ENCODE measurements around the gene ABLIM3. TPM values are rescaled to one million over a fixed set of nuclear protein-coding genes. Genes with fewer than 3 reads are reported as not detected.

Gene ABLIM3
- total RNA-seq, 4 donors from 2014 or later: 4.2 to 6.5 (median 4.7) TPM

DNA sequence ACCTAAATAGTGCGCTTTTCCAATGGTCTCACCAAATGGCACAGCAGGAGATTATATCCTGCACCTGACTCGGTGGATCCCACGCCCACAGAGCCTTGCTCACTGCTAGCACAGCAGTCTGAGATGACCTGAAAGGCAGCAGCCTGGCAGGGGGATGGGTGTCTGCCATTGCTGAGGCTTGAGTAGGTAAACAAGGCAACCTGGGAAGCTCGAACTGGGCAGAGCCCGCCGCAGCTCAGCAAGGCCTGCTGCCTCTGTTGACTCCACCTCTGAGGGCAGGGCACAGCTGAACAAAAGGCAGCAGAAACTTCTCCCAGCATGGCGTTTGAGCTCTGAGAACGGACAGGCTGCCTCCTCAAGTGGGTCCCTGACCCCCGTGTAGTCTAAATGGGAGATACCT is 18.1 kb upstream of the ABLIM3 start:
- intact Hi-C loops (cut with DNase I; ENCODE audit: low total_unique reads): loop anchor here (10.0 kb wide), 1 partner anchor 388 kb away; no protein-coding TSS in a partner anchor
- Histone ChIP-seq H3K27ac (no peak overlapping the region), H3K9me3 (no peaks in the 10 kb centered on the region), H3K4me3 (no peak overlapping the region), H3K36me3 (no peaks in the 10 kb centered on the region), H3K4me1 (no peaks in the 10 kb centered on the region), H3K27me3 (no peaks in the 10 kb centered on the region)
- TF ChIP-seq POLR2A (IDR thresholded peaks at IDR 0.05): no peak
- in situ Hi-C loops (cut with MboI; ENCODE audit: low pct_ligation_motif_present in 1 of 4, low pct_unique_long_range_greater_than_20kb in 1 of 4, low sequenced_read_pairs in 3 of 4): loop anchor here in 1 of 4 donors (25.0 kb wide), 1 partner anchor 386 kb away; no protein-coding TSS in a partner anchor
- WGBS, 2 donors (ENCODE audit: low coverage in 1 of 2): 68% methylated on average over 9 of the region's 9 CpGs; no CpG with 5 or more reads in 1 of the 2 donors
- no peak for DNase-seq

GRCh38 chr5:149125386-149125891 is 15.9 kb upstream of the ABLIM3 start:
- no peaks in the 10 kb centered on the region for H3K4me1 ChIP-seq
- no peaks in the 10 kb centered on the region for H3K36me3 ChIP-seq
- TF ChIP-seq CTCF (IDR thresholded peaks at IDR 0.05) (no peak), EP300 (IDR thresholded peaks at IDR 0.05; ENCODE audit: low read depth) (no peak), POLR2A (IDR thresholded peaks at IDR 0.05) (no peak), POLR2AphosphoS5 (IDR thresholded peaks at IDR 0.05) (no peak)
- intact Hi-C loops (cut with DNase I; ENCODE audit: low total_unique reads) (loop anchor here (10.0 kb wide), 1 partner anchor 391 kb away; no protein-coding TSS in a partner anchor), in situ Hi-C loops (cut with MboI; ENCODE audit: low pct_ligation_motif_present in 1 of 4, low pct_unique_long_range_greater_than_20kb in 1 of 4, low sequenced_read_pairs in 3 of 4) (loop anchor here in 2 of 4 donors (25.0 kb wide), 1 partner anchor 112 kb away; no protein-coding TSS in a partner anchor)
- no peak for DNase-seq
- no peaks in the 10 kb centered on the region for H3K27me3 ChIP-seq
- H3K4me3 ChIP-seq: no peak overlapping the region
- H3K27ac ChIP-seq: no peak overlapping the region
- H3K9me3 ChIP-seq: no peaks in the 10 kb centered on the region
- 50 to 52% methylated on average over 10 to 12 of the region's 12 CpGs for WGBS, 2 donors (ENCODE audit: low coverage in 1 of 2)

DNA sequence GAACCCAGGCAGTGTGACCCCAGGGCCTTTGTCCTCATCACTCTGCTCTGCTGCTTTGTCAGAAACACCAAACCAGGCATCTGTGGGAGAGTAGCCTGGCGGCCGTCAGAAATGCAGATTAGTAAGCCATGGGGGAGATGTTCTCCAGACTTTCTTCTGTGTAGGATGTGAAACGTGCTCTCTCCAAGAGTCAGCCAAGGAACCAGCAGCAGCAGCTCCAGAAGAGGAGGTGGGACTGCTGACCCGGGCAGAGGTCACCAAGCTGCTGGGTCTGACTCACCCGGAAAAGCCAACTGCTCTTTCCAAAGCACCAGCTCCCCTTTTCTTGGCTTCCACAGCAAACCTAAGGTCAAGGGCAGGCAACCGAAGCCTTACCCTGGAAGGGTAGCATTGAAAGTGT is 14.4 kb upstream of the ABLIM3 start:
- 70 to 87% methylated on average over 4 to 6 of the region's 6 CpGs for WGBS, 2 donors (ENCODE audit: low coverage in 1 of 2)
- no peak overlapping the region for H3K4me3 ChIP-seq
- H3K27me3 ChIP-seq: no peaks in the 10 kb centered on the region
- H3K27ac ChIP-seq: no peak overlapping the region
- H3K4me1 ChIP-seq: no peaks in the 10 kb centered on the region
- DNase-seq: no peak
- intact Hi-C loops (cut with DNase I; ENCODE audit: low total_unique reads): loop anchor here (10.0 kb wide), 1 partner anchor 392 kb away; no protein-coding TSS in a partner anchor
- TF ChIP-seq POLR2AphosphoS5 (IDR thresholded peaks at IDR 0.05) (no peak), EP300 (IDR thresholded peaks at IDR 0.05; ENCODE audit: low read depth) (no peak), CTCF (IDR thresholded peaks at IDR 0.05) (no peak), POLR2A (IDR thresholded peaks at IDR 0.05) (no peak)
- no peaks in the 10 kb centered on the region for H3K9me3 ChIP-seq
- in situ Hi-C loops (cut with MboI; ENCODE audit: low pct_ligation_motif_present in 1 of 4, low pct_unique_long_range_greater_than_20kb in 1 of 4, low sequenced_read_pairs in 3 of 4): loop anchor here in 2 of 4 donors (25.0 kb wide), 1 partner anchor 110 kb away; no protein-coding TSS in a partner anchor
- no peaks in the 10 kb centered on the region for H3K36me3 ChIP-seq

DNA sequence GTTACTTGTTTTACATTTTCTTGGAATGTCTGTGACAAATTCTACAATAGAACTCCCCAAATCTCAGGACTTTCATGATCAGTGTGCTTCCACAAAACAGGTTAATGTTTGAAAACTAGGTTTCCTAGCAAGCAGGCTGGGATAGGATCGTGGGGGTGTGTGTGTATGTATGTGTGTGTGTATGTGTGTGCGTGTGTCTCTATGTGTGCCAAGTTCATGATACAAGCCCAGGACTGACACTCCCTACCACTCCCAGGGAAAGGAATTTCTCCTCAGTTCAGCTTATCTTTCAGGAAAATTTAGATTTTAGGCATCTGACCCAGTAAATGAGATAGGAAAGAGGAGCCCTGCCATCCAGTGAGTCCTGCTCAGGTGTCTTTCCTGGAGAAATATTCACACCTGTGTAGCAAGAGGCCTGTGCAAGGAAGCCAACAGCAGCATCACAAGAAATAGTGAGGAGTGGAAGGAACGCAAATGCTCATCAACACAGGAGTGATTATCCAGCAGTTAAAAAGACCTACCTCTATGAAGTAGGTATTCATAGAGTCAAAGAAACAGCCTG is 13.8 kb upstream of the ABLIM3 start:
- whole genome bisulfite sequencing, 2 donors (ENCODE audit: low coverage in 1 of 2): 54 to 89% methylated on average over 1 to 3 of the region's 3 CpGs
- Histone ChIP-seq H3K27me3 (no peaks in the 10 kb centered on the region), H3K27ac (no peak overlapping the region), H3K36me3 (no peaks in the 10 kb centered on the region), H3K4me1 (no peaks in the 10 kb centered on the region), H3K4me3 (no peak overlapping the region), H3K9me3 (no peaks in the 10 kb centered on the region)
- in situ Hi-C loops (cut with MboI; ENCODE audit: low pct_ligation_motif_present in 1 of 4, low pct_unique_long_range_greater_than_20kb in 1 of 4, low sequenced_read_pairs in 3 of 4) (loop anchor here in 2 of 4 donors (25.0 kb wide), 1 partner anchor 110 kb away; no protein-coding TSS in a partner anchor), intact Hi-C loops (cut with DNase I; ENCODE audit: low total_unique reads) (loop anchor here (10.0 kb wide), 1 partner anchor 393 kb away; no protein-coding TSS in a partner anchor)
- no peak for DNase-seq
- TF ChIP-seq POLR2A (IDR thresholded peaks at IDR 0.05): no peak
- TF ChIP-seq CTCF (IDR thresholded peaks at IDR 0.05): no peak
- TF ChIP-seq EP300 (IDR thresholded peaks at IDR 0.05; ENCODE audit: low read depth): no peak
- TF ChIP-seq POLR2AphosphoS5 (IDR thresholded peaks at IDR 0.05): no peak

Data from transverse colon (tissue), 4 donors.